ENCODE data around the gene CD8A.
"Not testable (repeated sequence)": the region's sequence is repeated elsewhere in the genome, so short reads cannot be mapped to it uniquely, and the experiment has no call there.

Gene CD8A

GRCh38 chr2:86790676-86791572 is at the start of gene CD8A:
TSS of gene CD8A (minus strand) at chr2:86790913. CDS start at chr2:86790825, 88 bp downstream.
- ATAC-seq: peak; percentile 42
- no peak for TF ChIP-seq RARB (CRISPR knock-in tag; IDR thresholded peaks at IDR 0.05)
- no peak for TF ChIP-seq ZNF565 (CRISPR knock-in tag; conservative IDR thresholded peaks at IDR 0.05; ENCODE audit: low read depth)
- TF ChIP-seq ARNTL (CRISPR knock-in tag; IDR thresholded peaks at IDR 0.05; ENCODE audit: borderline replicate concordance, low read depth): no peak
- TF ChIP-seq POU6F1 (CRISPR knock-in tag; IDR thresholded peaks at IDR 0.05; ENCODE audit: borderline replicate concordance, low read depth): no peak
- TF ChIP-seq PPARA (CRISPR knock-in tag; IDR thresholded peaks at IDR 0.05; ENCODE audit: borderline replicate concordance): no peak
- TF ChIP-seq ZNF70 (CRISPR knock-in tag; IDR thresholded peaks at IDR 0.05): no peak
- no peak for TF ChIP-seq PATZ1 (CRISPR knock-in tag; IDR thresholded peaks at IDR 0.05; ENCODE audit: borderline replicate concordance)
- no peak for TF ChIP-seq ISL1 (CRISPR knock-in tag; IDR thresholded peaks at IDR 0.05)
- no peak for TF ChIP-seq SNAI2 (CRISPR knock-in tag; IDR thresholded peaks at IDR 0.05)

GRCh38 chr2:86839871-86840548 is 49.3 kb upstream of the CD8A start:
- not testable (repeated sequence) for ATAC-seq

GRCh38 chr2:86839455-86839854 is 48.7 kb upstream of the CD8A start:
- not testable (repeated sequence) for ATAC-seq

GRCh38 chr2:86837714-86838113 is 47.0 kb upstream of the CD8A start:
- not testable (repeated sequence) for ATAC-seq

GRCh38 chr2:86836915-86837695 is 46.4 kb upstream of the CD8A start:
- peak; percentile 96 for ATAC-seq

GRCh38 chr2:86835548-86835889 is 44.8 kb upstream of the CD8A start:
- not testable (repeated sequence) for ATAC-seq

GRCh38 chr2:86833315-86833714 is 42.6 kb upstream of the CD8A start:
- ATAC-seq: no peak
- TF ChIP-seq ARNTL (CRISPR knock-in tag; IDR thresholded peaks at IDR 0.05; ENCODE audit: borderline replicate concordance, low read depth) (no peak), ISL1 (CRISPR knock-in tag; IDR thresholded peaks at IDR 0.05) (no peak), ZFP30 (CRISPR knock-in tag; IDR thresholded peaks at IDR 0.05) (no peak), ZFP3 (CRISPR knock-in tag; IDR thresholded peaks at IDR 0.05) (no peak), RARB (CRISPR knock-in tag; IDR thresholded peaks at IDR 0.05) (no peak), ZNF8 (CRISPR knock-in tag; IDR thresholded peaks at IDR 0.05) (no peak), PATZ1 (CRISPR knock-in tag; IDR thresholded peaks at IDR 0.05; ENCODE audit: borderline replicate concordance) (no peak), CSDC2 (CRISPR knock-in tag; IDR thresholded peaks at IDR 0.05) (no peak), SNAI2 (CRISPR knock-in tag; IDR thresholded peaks at IDR 0.05) (no peak), PPARA (CRISPR knock-in tag; IDR thresholded peaks at IDR 0.05; ENCODE audit: borderline replicate concordance) (no peak), OSR1 (CRISPR knock-in tag; IDR thresholded peaks at IDR 0.05) (no peak), ZC3H10 (CRISPR knock-in tag; IDR thresholded peaks at IDR 0.05) (no peak), BACH2 (CRISPR knock-in tag; IDR thresholded peaks at IDR 0.05; ENCODE audit: borderline replicate concordance) (no peak), TOX (CRISPR knock-in tag; IDR thresholded peaks at IDR 0.05; ENCODE audit: borderline replicate concordance) (no peak), ESRRG (CRISPR knock-in tag; IDR thresholded peaks at IDR 0.05) (no peak), TCF4 (CRISPR knock-in tag; IDR thresholded peaks at IDR 0.05; ENCODE audit: borderline replicate concordance) (no peak), POU6F1 (CRISPR knock-in tag; IDR thresholded peaks at IDR 0.05; ENCODE audit: borderline replicate concordance, low read depth) (no peak), ZNF565 (CRISPR knock-in tag; conservative IDR thresholded peaks at IDR 0.05; ENCODE audit: low read depth) (no peak), CSRNP3 (CRISPR knock-in tag; IDR thresholded peaks at IDR 0.05) (no peak)

All from SK-N-SH treated with all-trans-retinoic acid at 6 μM for 48 hours (cell line).